ENCODE measurements around the gene MTHFSD. TPM values are rescaled to one million over a fixed set of nuclear protein-coding genes. Genes with fewer than 3 reads are reported as not detected.

The MTHFSD gene
- total RNA-seq, 1 experiment from 2014 or later = 4.7 TPM

DNA sequence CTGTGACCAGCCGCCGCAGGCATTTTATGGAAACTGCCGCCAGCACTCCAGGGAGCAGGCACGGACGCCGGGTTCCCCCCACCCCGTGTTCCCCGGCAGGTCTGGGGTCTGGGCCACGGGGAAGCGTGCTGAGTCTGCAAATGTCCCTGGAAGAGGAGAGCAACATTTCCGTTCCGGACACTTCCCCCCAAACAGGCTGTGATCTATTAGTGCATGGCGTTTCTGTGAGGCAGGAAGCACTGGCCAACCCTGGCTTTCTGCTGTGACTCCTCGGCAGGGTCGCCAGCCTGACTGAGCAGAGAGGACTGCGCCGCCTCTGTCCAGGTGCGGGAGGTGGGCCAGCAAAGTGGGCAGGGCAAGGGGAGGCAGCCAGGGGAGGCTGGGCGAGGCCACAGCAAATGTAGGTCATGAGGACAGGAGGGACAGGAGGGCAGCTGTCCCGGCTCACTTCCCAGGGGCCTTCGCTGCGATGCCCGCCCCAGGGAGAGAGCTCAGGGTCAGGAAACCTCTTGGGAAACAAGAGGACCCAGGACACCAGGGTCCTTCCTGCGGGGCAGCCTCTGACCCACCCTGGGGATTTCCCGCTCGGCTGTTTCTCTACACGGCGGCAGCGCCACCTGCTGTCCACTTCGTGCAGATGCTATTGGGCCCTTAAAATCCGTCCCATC is 35.3 kb downstream of the MTHFSD start:
- no peaks in the 10 kb centered on the region for H4K20me1 ChIP-seq (ENCODE audit: control insufficient read depth, insufficient read depth, insufficient read length)
- TF ChIP-seq CTCF (conservative IDR thresholded peaks at IDR 0.05) = peak; percentile 94
- peak; percentile 73 for DNase-seq

More for the DNA sequence above, 35.3 kb downstream of the MTHFSD start:
- peaks cover 5 to 18% of the 10 kb centered on the region in 2 experiments; a peak in 3 of 4 replicates for H3K4me1 Mint-ChIP-seq
- Histone ChIP-seq H2AFZ (ENCODE audit: low read length) (no peak overlapping the region), H3K18ac (ENCODE audit: insufficient read length, low read depth, low read length) (no peak overlapping the region), H2BK20ac (ENCODE audit: low read depth, low read length, poor library complexity, severe bottlenecking) (no peak overlapping the region), H4K5ac (ENCODE audit: insufficient read length, low read depth, low read length) (no peak overlapping the region), H3K23me2 (ENCODE audit: insufficient read length, low read depth, low read length, poor library complexity, severe bottlenecking) (no peaks in the 10 kb centered on the region), H3K56ac (ENCODE audit: insufficient read length, low read depth, low read length) (no peak overlapping the region), H3K4me2 (ENCODE audit: insufficient read depth, insufficient read length, low read length) (no peak overlapping the region), H2BK12ac (ENCODE audit: insufficient read length, low read depth, low read length) (no peak overlapping the region), H4K8ac (replicated peaks; ENCODE audit: insufficient read length, low read depth, low read length) (no peak overlapping the region), H3K27ac (ENCODE audit: insufficient read length, low read depth, low read length) (no peak overlapping the region), H2AK5ac (ENCODE audit: insufficient read length, low read length) (no peak overlapping the region), H3K4me1 (ENCODE audit: insufficient read depth, low read length) (no peaks in the 10 kb centered on the region), H3K23ac (ENCODE audit: insufficient read length, low read depth, low read length) (no peak overlapping the region), H3K27me3 (ENCODE audit: insufficient read depth, low read length) (peaks cover 37% of the 10 kb centered on the region), H3K79me1 (ENCODE audit: insufficient read depth, low read depth, low read length, poor library complexity, severe bottlenecking) (no peaks in the 10 kb centered on the region), H3T11ph (ENCODE audit: low read length) (no peak overlapping the region), H3K79me2 (ENCODE audit: insufficient read depth, low read length) (no peaks in the 10 kb centered on the region), H3K9me3 (ENCODE audit: control insufficient read depth, low read depth, low read length) (no peaks in the 10 kb centered on the region), H2BK15ac (ENCODE audit: low read depth, low read length) (no peak overlapping the region), H2BK120ac (ENCODE audit: low read depth, low read length, poor library complexity, severe bottlenecking) (no peak overlapping the region), H2BK5ac (ENCODE audit: insufficient read length, low read length) (no peak overlapping the region), H4K91ac (ENCODE audit: insufficient read length, low read depth, low read length) (no peak overlapping the region), H3K14ac (ENCODE audit: insufficient read depth, low read length) (no peak overlapping the region), H3K9ac (ENCODE audit: extremely low read depth, insufficient read length, low read length) (no peak overlapping the region), H3K4ac (ENCODE audit: low read depth, low read length) (no peak overlapping the region)
- H3K4me3 Mint-ChIP-seq = peak overlapping the region in 1 of 2 experiments; percentile 22; a peak in 2 of 5 replicates
- no peak overlapping the region for H3K27ac Mint-ChIP-seq
- WGBS (ENCODE audit: extremely low coverage, insufficient read length, low lambda C conversion rate) = no CpG with 5 or more reads among the region's 31 CpGs
- H3K36me3 Mint-ChIP-seq (ENCODE audit: insufficient read depth in 1 of 3, low read depth in 3 of 3) = no peaks in the 10 kb centered on the region
- H3K9me3 Mint-ChIP-seq = peaks cover 0 to 7% of the 10 kb centered on the region in 2 experiments; a peak in 1 of 5 replicates
- H3K27me3 Mint-ChIP-seq (ENCODE audit: low read depth) = peaks cover 80% of the 10 kb centered on the region
